SK-N-SH treated with all-trans-retinoic acid at 6 μM for 48 hours (cell line): Measurements from ENCODE around the gene FDX1.

Source experiments
- ARNTL ChIP-seq: fragments of 450-650 bp; formaldehyde crosslinking; IDR thresholded peaks from 2 replicates; pipeline ENCODE4 v1.5.0; 2020; ENCODE audit warnings: low read depth, mild to moderate bottlenecking, moderate library complexity, borderline replicate concordance
- OSR1 ChIP-seq: fragments of 250-450 bp; sonication (Bioruptor Pico); IDR thresholded peaks from 2 replicates; pipeline ENCODE4 v1.8.0; 2022; ENCODE audit warnings: moderate library complexity, mild to moderate bottlenecking, inconsistent platforms
- TSHZ2 ChIP-seq: fragments of 250-450 bp; sonication (Bioruptor Pico); IDR thresholded peaks from 2 replicates; pipeline ENCODE4 v1.5.0; 2020; ENCODE audit warnings: mild to moderate bottlenecking, moderate library complexity

DNA sequence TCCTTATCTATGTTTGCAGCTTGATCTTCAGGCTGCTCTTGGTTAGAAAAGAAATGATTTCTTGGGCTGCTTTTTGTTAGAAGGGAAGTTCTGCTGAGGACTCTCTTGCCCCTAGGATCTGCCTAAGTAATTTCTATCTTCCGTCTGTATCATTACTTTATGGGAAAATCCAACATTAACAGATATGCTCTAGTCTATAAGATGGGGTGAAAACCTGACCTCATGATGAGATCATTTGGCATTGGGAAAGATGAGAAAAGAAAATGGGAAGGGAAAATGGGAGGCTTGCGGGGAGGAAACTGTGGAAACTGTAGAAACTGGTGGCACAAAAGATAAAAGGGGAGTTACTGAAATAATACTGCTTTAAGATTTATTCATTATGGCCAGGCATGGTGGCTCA, 63.6 kb downstream of the FDX1 start:
- TF ChIP-seq TSHZ2 (CRISPR knock-in tag) (no peak), ARNTL (CRISPR knock-in tag) (no peak), OSR1 (CRISPR knock-in tag) (no peak)
